ENCODE results near the gene PCDHGB4. TPM values are rescaled to one million over a fixed set of nuclear protein-coding genes. Genes with fewer than 3 reads are reported as not detected.

PCDHGB4 gene
- total and polyA plus RNA-seq, 2 of the 8 experiments (the other 6 are each of a cell fraction or from before 2014, with no cell fraction given) = 8.0 to 9.1 TPM

- no peak for TF ChIP-seq CHD7 (IDR thresholded peaks at IDR 0.05; ENCODE audit: insufficient replicate concordance, low read length)
- TF ChIP-seq PHF8 (conservative IDR thresholded peaks at IDR 0.05; ENCODE audit: low read depth, low read length) = no peak
- no peak for TF ChIP-seq RNF2 (IDR thresholded peaks at IDR 0.05; ENCODE audit: borderline replicate concordance, low read depth, low read length, missing control alignments, poor library complexity, severe bottlenecking)
- no peak for TF ChIP-seq MAFK (IDR thresholded peaks at IDR 0.05; ENCODE audit: low read depth, low read length)
- TF ChIP-seq SP4 (IDR thresholded peaks at IDR 0.05; ENCODE audit: low read length) = no peak
- no peak for TF ChIP-seq SRF (IDR thresholded peaks at IDR 0.05; ENCODE audit: low read depth, low read length)
- no peak for TF ChIP-seq NRF1 (IDR thresholded peaks at IDR 0.05; ENCODE audit: low read depth, low read length)
- TF ChIP-seq TEAD4 (IDR thresholded peaks at IDR 0.05; ENCODE audit: low read depth, low read length) = no peak
Observed at GRCh38 chr5:141366016-141366896, 21.2 kb upstream of the PCDHGB4 start (continued).

Measured in H1 (cell line).